Measurements from ENCODE around the gene PTPRU.

PTPRU gene

GRCh38 chr1:29235955-29236711, at the start of gene PTPRU:
PTPRU (plus strand) TSS chr1:29236522; CDS start chr1:29236645, 123 bp downstream.
- no peak for DNase-seq (ENCODE audit: low read depth)

- DNase-seq (ENCODE audit: low read depth) = no peak
These were observed 49.6 kb upstream of the PTPRU start for GRCh38 chr1:29186707-29187106.

GRCh38 chr1:29190718-29191117, 45.6 kb upstream of the PTPRU start:
- DNase-seq (ENCODE audit: low read depth) = no peak

- DNase-seq (ENCODE audit: low read depth) = no peak
These were observed 42.4 kb upstream of the PTPRU start for GRCh38 chr1:29193879-29194455.

- DNase-seq (ENCODE audit: low read depth) = no peak
These were observed 40.4 kb upstream of the PTPRU start for GRCh38 chr1:29195881-29196291.

- no peak for DNase-seq (ENCODE audit: low read depth)
These were observed 39.3 kb upstream of the PTPRU start for GRCh38 chr1:29196863-29197589.

- DNase-seq (ENCODE audit: low read depth) = no peak
These were observed 38.8 kb upstream of the PTPRU start for GRCh38 chr1:29197590-29197924.

GRCh38 chr1:29197993-29198392, 38.3 kb upstream of the PTPRU start:
- no peak for DNase-seq (ENCODE audit: low read depth)

- DNase-seq (ENCODE audit: low read depth) = no peak
These were observed 35.3 kb upstream of the PTPRU start for GRCh38 chr1:29200906-29201594.

- DNase-seq (ENCODE audit: low read depth) = no peak
These were observed 34.7 kb upstream of the PTPRU start for GRCh38 chr1:29201595-29202051.

GRCh38 chr1:29202053-29202452, 34.3 kb upstream of the PTPRU start:
- DNase-seq (ENCODE audit: low read depth) = no peak

GRCh38 chr1:29202584-29203340, 33.6 kb upstream of the PTPRU start:
- DNase-seq (ENCODE audit: low read depth) = peak; percentile 92

GRCh38 chr1:29208442-29208841, 27.9 kb upstream of the PTPRU start:
- no peak for DNase-seq (ENCODE audit: low read depth)

- DNase-seq (ENCODE audit: low read depth) = no peak
These were observed 27.1 kb upstream of the PTPRU start for GRCh38 chr1:29209173-29209572.

- no peak for DNase-seq (ENCODE audit: low read depth)
These were observed 25.8 kb upstream of the PTPRU start for GRCh38 chr1:29210278-29211085.

- no peak for DNase-seq (ENCODE audit: low read depth)
These were observed 25.0 kb upstream of the PTPRU start for GRCh38 chr1:29211086-29212030.

GRCh38 chr1:29213055-29213454, 23.3 kb upstream of the PTPRU start:
- no peak for DNase-seq (ENCODE audit: low read depth)

GRCh38 chr1:29217633-29218032, 18.7 kb upstream of the PTPRU start:
- no peak for DNase-seq (ENCODE audit: low read depth)

- DNase-seq (ENCODE audit: low read depth) = no peak
These were observed 18.1 kb upstream of the PTPRU start for GRCh38 chr1:29218223-29218622.

- DNase-seq (ENCODE audit: low read depth) = no peak
These were observed 15.0 kb upstream of the PTPRU start for GRCh38 chr1:29221296-29221695.

All from HS-5 (cell line).